Heart right ventricle (tissue), 16 donors: ENCODE results near the gene NLRC5. TPM values are rescaled to one million over a fixed set of nuclear protein-coding genes. Genes with fewer than 3 reads are reported as not detected.

ENCODE experiments used
- ATAC-seq, 8 donors: fragments of 200-7000 bp; cut with Tn5 transposase; one replicate each; pipeline ENCODE4 v1.9.1; 2020; ENCODE audit warnings: mild to moderate bottlenecking in 8 of 8, moderate library complexity in 8 of 8, moderate number of reproducible peaks in 1 of 8
- DNase-seq, 2 donors: peaks; one replicate each; pipeline ENCODE4 v3.0.0-alpha.2; 2020
- H3K27ac ChIP-seq, 10 donors: fragments of 200-600 bp; sonication (generic) in 2 of 10; one replicate each; pipeline versions ENCODE4 v1.5.0 to v1.8.0; 2020 to 2022; ENCODE audit warnings: mild to moderate bottlenecking in 3 of 10
- H3K27me3 ChIP-seq, 7 donors: fragments of 200-600 bp; one replicate each; pipeline ENCODE4 v1.8.0; 2021 to 2022; ENCODE audit warnings: mild to moderate bottlenecking in 2 of 7
- H3K36me3 ChIP-seq, 9 donors: fragments of 200-600 bp; sonication (generic) in 1 of 9; one replicate each; pipeline versions ENCODE4 v1.5.0 to v1.8.0; 2020 to 2022; ENCODE audit warnings: mild to moderate bottlenecking in 2 of 9
- H3K4me1 ChIP-seq, 9 donors: fragments of 200-600 bp; sonication (generic) in 1 of 9; one replicate each; pipeline versions ENCODE4 v1.5.0 to v1.8.0; 2020 to 2022; ENCODE audit warnings: mild to moderate bottlenecking in 4 of 9
- H3K4me3 ChIP-seq, 10 donors: fragments of 200-600 bp; sonication (generic) in 2 of 10; one replicate each; pipeline versions ENCODE4 v1.5.0 to v1.8.0; 2020 to 2022; ENCODE audit warnings: mild to moderate bottlenecking in 7 of 10, moderate library complexity in 2 of 10
- H3K9me3 ChIP-seq, 11 donors: fragments of 200-600 bp in 10 of 11; sonication (generic) in 2 of 11; one replicate each; pipeline versions ENCODE4 v1.5.0 to v1.8.0; 2013 to 2022; ENCODE audit warnings: mild to moderate bottlenecking in 2 of 11, control low read depth in 1 of 11, moderate library complexity in 1 of 11
- CTCF ChIP-seq, 9 donors: fragments of 200-600 bp; sonication (generic) in 2 of 9; IDR thresholded peaks; one replicate each; pipeline versions ENCODE4 v1.5.0 to v1.8.0; 2021 to 2022; ENCODE audit warnings: antibody characterized with exemption in 9 of 9, mild to moderate bottlenecking in 5 of 9, moderate library complexity in 1 of 9
- WGBS, 2 donors: extraction: QIAGEN DNeasy Blood & Tissue Kit; methylation state at CpG; one replicate each; pipeline ENCODE4 v1.1.7; 2013; ENCODE audit warnings: inconsistent platforms in 1 of 2; 5-methylcytosine and 5-hydroxymethylcytosine counted together
- intact Hi-C, 10 donors: fragments of 100-400 bp; cut with DNase I; formaldehyde crosslinking; loops; one replicate each; pipeline versions ENCODE4 v1.11.1 to v1.14.2; 2022
- polyA plus RNA-seq, 2 donors: library from polyadenylated mRNA; stranded (reverse); fragments of 200-250 nt; gene quantifications; one replicate each; pipeline ENCODE4 v1.2.3, GENCODE V29; 2013
- total RNA-seq, 10 donors: library from RNA; stranded (reverse); fragmentation: NEBNext Ultra II Directional in 3 of 10; extraction: Animal tissue kit (Norgen Biotek cat#: 25700) in 3 of 10; gene quantifications; one replicate each; pipeline versions ENCODE4 v1.2.1 to v1.2.4, GENCODE V29; 2021 to 2023
- donor health status: Arrhythmogenic right ventricular cardiomyopathy.
- donor health status: ischemic (EF 13 %, LVEDD 7.1; RV severe dilation, severe dysfunction).
- donor health status: healthy with polysubstance abuse.
- donor health status: DM: no; HTN: yes; CAD: no.
- donor health status: DM: no; HTN: no; CAD: no.
- donor health status: ischemic (EF 25% LVEDD 6.9; RV normal size, moderate dysfunction).
- donor health status: ischemic (EF 25% LVEDD 5.7; RV mildly dilated, moderate dysfunction).
- donor health status: healthy.
- donor health status: DM: yes; HTN: yes; CAD: no.
- donor health status: Ischemic cardiomyopathy.
- donor health status: ischemic (EF 35%, LVEDD 5.7; RV mildly dilated, moderate dysfunction).
- donor health status: nonischemic (EF 11% LVEDD 7.7; RV severe dilation, severe dysfunction).
- donor health status: DM: yes; HTN: yes; CAD: no.
- donor health status: PGD.
- donor health status: ischemic (EF 29% LVEDD 5.4; RV normal size, mild dysfunction).
- donor health status: nonischemic (EF 23%, LVEDD 6.1; RV moderate dilation, normal function).

NLRC5 gene
- total and polyA plus RNA-seq, 12 donors = 6.2 to 49.6 (median 13.5) TPM

GRCh38 chr16:56993204-56993603 is 3.8 kb downstream of the NLRC5 start:
- H3K27me3 ChIP-seq = peaks cover 0 to 3% (median 0%) of the 10 kb centered on the region in 7 donors
- peaks cover 4 to 70% (median 40%) of the 10 kb centered on the region in 9 donors for H3K4me1 ChIP-seq
- H3K36me3 ChIP-seq = peaks cover 0 to 51% (median 0%) of the 10 kb centered on the region in 9 donors
- peak overlapping the region in 1 of 10 donors; percentile 3 for H3K4me3 ChIP-seq
- 40 to 61% methylated on average over 2 of the region's 2 CpGs for WGBS, 2 donors
- ATAC-seq (no peak), DNase-seq (no peak)
- H3K9me3 ChIP-seq = no peaks in the 10 kb centered on the region
- TF ChIP-seq CTCF (IDR thresholded peaks at IDR 0.05) = no peak
- intact Hi-C loops = no loop called here
- peak overlapping the region in 1 of 10 donors; percentile 32 for H3K27ac ChIP-seq

GRCh38 chr16:56994311-56994710 is 5.0 kb downstream of the NLRC5 start:
- 67 to 81% methylated on average over 5 of the region's 5 CpGs for WGBS, 2 donors
- Histone ChIP-seq H3K4me1 (peaks cover 4 to 73% (median 47%) of the 10 kb centered on the region in 9 donors), H3K27me3 (peaks cover 0 to 3% (median 0%) of the 10 kb centered on the region in 7 donors), H3K4me3 (no peak overlapping the region), H3K9me3 (no peaks in the 10 kb centered on the region), H3K36me3 (peaks cover 0 to 54% (median 0%) of the 10 kb centered on the region in 9 donors), H3K27ac (peak overlapping the region in 1 of 10 donors; percentile 37)
- DNase-seq = no peak
- no peak for TF ChIP-seq CTCF (IDR thresholded peaks at IDR 0.05)
- no peak for ATAC-seq
- intact Hi-C loops = loop anchor here in 1 of 10 donors (2.0 kb wide), 1 partner anchor 18 kb away; no protein-coding TSS in a partner anchor

GRCh38 chr16:56995136-56995805 is 5.9 kb downstream of the NLRC5 start:
- no peak overlapping the region for H3K4me3 ChIP-seq
- peaks cover 0 to 3% (median 0%) of the 10 kb centered on the region in 7 donors for H3K27me3 ChIP-seq
- no peaks in the 10 kb centered on the region for H3K9me3 ChIP-seq
- intact Hi-C loops = loop anchor here in 2 of 10 donors (2.0 to 5.0 kb wide), 2 partner anchors 18 to 47 kb away; no protein-coding TSS in a partner anchor
- H3K27ac ChIP-seq = peak overlapping the region in 2 of 10 donors; percentile 23 to 37
- H3K36me3 ChIP-seq = peaks cover 0 to 54% (median 0%) of the 10 kb centered on the region in 9 donors
- TF ChIP-seq CTCF (IDR thresholded peaks at IDR 0.05) = no peak
- H3K4me1 ChIP-seq = peaks cover 7 to 78% (median 50%) of the 10 kb centered on the region in 9 donors
- no peak for ATAC-seq
- 68 to 73% methylated on average over 12 of the region's 12 CpGs for WGBS, 2 donors
- no peak for DNase-seq

- DNase-seq = no peak
- ATAC-seq = no peak
- no peak overlapping the region for H3K27ac ChIP-seq
- peaks cover 0 to 45% (median 0%) of the 10 kb centered on the region in 9 donors for H3K36me3 ChIP-seq
- intact Hi-C loops = loop anchor here in 1 of 10 donors (5.0 kb wide), 1 partner anchor 45 kb away; no protein-coding TSS in a partner anchor
- peaks cover 6 to 74% (median 43%) of the 10 kb centered on the region in 9 donors for H3K4me1 ChIP-seq
- no peaks in the 10 kb centered on the region for H3K9me3 ChIP-seq
- WGBS, 2 donors = 92 to 98% methylated on average over 5 of the region's 5 CpGs
- H3K27me3 ChIP-seq = peaks cover 0 to 3% (median 0%) of the 10 kb centered on the region in 7 donors
- no peak for TF ChIP-seq CTCF (IDR thresholded peaks at IDR 0.05)
- H3K4me3 ChIP-seq = no peak overlapping the region
These were observed 7.9 kb downstream of the NLRC5 start for GRCh38 chr16:56997264-56997663.
